GM18505 (cell line): ENCODE results near the gene NSG2.
"Not testable (repeated sequence)": the region's sequence is repeated elsewhere in the genome, so short reads cannot be mapped to it uniquely, and the experiment has no call there.

Experiments used
- ATAC-seq: cut with Tn5 transposase; IDR thresholded peaks from one replicate; pipeline ENCODE4 v1.9.1; 2021; ENCODE audit not compliant: unreplicated experiment
- POLR2A ChIP-seq: IDR thresholded peaks from 4 replicates; pipeline ENCODE4 v1.6.1; 2011; ENCODE audit warnings: borderline replicate concordance; ENCODE audit not compliant: insufficient read depth, insufficient read length; ENCODE audit errors: extremely low read depth

The NSG2 gene

DNA sequence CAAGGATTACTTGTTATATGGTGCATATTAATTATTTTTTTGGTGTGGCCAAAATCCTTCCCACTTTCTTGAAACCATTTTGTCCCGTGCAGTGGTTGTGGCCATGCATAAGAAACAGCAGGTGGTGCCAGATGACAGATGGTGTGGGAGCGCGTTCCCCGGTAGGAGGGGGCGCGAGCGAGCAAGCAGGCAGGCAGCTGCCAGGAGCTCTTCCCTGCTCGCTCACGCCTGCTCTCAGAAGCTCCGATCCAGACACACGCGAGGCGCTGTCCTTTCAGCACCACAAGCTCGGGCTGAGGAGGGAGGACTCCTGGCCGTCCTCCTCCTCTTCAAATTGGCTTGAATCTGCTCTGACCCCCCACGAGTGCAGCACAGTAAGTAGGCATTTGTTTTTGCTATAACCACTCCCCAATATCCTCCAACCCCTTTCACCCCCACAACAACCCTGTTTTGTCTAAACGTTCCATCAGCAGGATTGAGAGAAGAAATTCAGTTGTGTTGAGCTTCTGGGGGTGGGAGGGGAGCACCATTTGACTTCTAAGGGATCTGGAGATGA, at the start of gene NSG2:
TSS of gene NSG2 (plus strand) at position 237 of the 556 bp plus-strand sequence. CDS start 1,050 bp downstream, outside the sequence.
- no peak for TF ChIP-seq POLR2A
- ATAC-seq = peak; percentile 74

DNA sequence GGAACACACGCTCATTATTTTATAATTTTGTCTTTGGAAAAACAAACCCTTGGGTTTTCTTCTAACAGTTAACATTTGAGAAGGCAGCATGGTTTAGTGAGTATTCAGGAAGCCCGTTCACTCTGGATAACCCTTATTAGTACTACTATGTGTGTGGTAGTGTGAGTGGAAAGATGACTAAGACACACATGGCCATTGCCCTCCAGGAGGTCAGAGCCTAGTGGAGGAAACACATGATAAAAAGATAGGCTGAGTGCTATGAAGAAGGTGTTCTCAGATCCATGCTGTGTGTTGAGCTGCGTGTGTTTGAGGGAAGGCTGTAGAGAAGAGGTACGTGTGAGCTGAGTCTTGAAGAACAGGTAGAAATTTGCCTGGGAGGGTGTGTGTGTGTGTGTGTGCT, 48.2 kb upstream of the NSG2 start:
- TF ChIP-seq POLR2A = no peak
- ATAC-seq = no peak

DNA sequence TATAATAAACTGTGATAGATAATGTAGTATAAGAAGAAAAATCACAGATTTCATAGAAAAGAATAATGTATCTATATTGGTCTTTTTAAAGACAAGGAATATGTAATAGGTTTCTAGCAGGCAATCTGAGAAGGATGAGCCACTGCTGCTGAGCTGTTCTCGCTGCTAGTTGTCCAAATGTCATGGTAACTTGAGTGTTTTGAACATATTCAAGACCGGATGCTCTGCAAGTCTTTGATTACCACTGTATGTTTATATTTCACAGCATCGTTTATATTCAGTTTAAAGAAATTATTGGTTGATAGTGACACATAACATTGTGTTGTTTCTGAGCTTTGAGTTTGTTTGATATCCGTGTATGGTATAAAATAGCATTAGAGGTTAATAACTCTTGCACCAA, 47.0 kb upstream of the NSG2 start:
- ATAC-seq = no peak
- no peak for TF ChIP-seq POLR2A

DNA sequence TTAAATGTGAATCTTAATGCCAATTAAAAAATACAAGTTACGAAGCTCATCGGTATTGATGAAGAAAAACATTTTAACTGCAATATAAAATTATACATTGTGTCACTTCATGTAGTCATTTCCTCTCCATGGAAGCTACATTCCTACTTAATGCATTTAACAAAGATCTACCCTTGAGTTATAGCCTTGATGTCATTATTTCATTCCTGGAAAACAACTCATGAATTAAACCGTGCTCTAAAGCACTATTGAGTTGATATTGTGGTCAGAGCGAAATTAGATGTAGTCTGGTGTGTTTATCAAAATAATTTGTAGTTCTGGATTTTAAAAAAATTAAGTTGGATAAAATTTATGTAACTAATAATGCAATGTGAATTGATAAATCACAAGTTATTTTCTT, 45.4 kb upstream of the NSG2 start:
- ATAC-seq = no peak
- TF ChIP-seq POLR2A = no peak

DNA sequence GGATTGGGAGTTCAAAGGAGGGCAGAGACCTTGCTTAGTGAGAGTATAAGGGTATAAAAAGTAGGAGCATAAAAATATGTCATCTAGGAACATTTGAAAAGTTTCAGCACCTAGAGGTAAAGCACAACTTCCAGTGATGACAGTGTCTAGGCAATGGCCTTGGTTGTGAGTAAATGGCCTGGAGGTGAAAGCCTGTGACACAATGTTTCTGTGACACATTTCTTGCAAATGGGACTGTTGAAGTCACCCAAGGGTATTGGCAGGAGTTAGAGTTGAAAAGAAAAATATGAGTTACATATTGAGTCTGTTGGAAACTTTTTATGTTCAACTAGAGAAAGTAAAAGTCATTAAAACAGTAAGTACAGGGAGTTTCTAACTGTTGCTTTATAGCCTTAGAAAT, 41.7 kb upstream of the NSG2 start:
- no peak for TF ChIP-seq POLR2A
- no peak for ATAC-seq

DNA sequence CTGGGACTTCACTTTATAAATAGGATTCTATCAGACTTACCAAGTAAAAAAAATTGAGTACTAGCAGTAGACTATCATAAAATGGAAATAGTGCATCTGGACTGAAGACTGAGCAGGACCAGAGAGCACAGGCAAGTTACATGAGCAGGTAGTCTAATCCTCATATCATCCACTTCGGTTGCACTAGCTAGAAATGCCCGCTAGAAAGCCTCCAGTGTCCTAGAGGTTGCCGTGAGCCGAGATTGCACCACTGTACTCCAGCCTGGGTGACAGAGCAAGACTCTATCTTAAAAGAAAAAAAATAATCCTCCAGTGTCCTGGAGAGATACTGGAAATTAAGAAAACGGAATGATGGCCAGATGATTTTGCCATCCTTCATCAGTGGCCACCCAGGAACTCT, 36.6 kb upstream of the NSG2 start:
- TF ChIP-seq POLR2A = no peak
- no peak for ATAC-seq

DNA sequence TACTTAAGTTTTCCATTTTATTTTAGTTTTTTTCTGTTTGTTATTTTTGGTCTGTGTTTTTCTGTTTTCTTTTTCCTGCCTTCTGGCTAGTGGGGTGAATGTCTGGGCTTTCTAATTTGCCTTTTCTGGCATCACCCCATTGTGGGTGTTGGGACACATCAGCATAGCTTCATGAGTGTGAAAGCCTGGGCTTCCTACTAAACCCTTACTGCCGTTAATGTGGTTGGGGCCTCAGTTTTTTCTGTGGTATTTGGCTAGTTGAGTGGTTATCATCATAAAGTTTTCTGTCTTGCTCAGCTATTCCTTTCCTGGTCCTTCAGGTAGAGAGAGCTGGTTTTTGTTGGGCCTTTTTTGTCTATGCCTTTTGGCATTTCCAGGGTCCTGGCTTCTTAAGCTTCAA, 35.1 kb upstream of the NSG2 start:
- no peak for ATAC-seq
- no peak for TF ChIP-seq POLR2A

DNA sequence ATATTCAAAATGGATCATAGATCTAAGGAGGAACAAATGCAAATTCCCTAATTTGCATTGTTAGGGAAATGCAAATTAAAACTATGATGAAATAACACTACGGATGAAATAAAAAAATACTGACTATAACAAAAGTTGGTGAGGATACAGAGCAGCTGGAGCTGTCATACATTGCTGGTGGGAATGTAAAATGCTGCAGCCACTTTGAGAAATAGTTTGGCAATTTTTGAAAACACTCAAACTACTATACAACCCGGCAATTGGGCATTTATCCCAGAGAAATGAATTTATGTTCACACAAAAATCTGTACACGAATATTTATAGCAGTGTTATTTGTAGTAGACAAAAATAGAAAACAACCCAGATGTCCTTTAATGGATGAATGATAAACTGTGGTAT, 34.1 kb upstream of the NSG2 start:
- ATAC-seq = no peak
- TF ChIP-seq POLR2A = no peak

DNA sequence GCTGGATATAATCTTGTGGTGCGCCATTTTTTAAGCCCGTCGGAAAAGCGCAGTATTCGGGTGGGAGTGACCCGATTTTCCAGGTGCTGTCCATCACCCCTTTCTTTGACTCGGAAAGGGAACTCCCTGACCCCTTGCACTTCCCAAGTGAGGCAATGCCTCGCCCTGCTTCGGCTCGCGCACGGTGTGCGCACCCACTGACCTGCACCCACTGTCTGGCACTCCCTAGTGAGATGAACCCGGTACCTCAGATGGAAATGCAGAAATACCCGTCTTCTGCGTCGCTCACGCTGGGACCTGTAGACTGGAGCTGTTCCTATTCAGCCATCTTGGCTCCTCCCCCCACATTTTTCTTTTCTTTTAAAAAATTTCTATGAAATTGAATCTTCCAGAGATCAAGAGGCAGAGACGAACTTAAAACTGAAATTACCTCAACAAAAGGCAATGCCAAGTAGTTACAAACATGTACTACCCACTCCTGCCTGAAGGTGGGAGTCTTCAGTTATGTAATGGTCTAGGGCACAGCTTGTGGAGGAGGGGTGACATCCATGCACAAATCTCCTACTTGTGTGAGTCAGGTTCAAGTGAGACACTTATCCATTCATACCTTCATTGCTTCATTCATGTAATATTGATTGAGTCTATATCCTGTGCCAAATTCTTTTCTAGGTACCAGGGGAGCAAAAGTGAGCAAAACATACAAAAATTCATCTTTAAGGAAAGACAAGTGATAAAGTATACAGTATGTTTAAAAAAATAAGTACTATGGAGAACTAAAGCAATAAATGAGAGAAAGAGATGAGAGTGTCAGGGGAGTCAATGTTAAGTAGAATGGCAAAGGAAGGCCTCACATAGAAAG, 25.2 kb upstream of the NSG2 start:
- ATAC-seq = not testable (repeated sequence)

DNA sequence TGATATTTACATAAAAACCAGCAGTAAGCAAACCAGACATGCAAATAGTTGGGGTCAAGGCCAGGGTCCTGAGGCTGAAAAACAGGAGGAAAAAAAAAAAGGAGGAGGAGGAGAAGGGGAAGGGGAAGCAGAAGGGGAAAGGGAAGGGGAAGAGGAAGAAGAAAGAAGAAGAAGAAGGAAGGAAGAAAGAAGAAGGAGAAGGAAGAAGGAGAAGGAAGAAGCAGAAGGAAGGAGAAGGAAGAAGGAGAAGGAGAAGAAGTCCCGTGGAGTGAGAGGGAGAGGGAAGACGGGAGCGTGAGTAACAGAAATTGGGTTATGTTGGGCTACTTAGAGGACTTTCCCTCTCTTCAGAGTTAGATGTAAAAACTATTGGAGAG, 24.6 kb upstream of the NSG2 start:
- TF ChIP-seq POLR2A = no peak
- no peak for ATAC-seq

DNA sequence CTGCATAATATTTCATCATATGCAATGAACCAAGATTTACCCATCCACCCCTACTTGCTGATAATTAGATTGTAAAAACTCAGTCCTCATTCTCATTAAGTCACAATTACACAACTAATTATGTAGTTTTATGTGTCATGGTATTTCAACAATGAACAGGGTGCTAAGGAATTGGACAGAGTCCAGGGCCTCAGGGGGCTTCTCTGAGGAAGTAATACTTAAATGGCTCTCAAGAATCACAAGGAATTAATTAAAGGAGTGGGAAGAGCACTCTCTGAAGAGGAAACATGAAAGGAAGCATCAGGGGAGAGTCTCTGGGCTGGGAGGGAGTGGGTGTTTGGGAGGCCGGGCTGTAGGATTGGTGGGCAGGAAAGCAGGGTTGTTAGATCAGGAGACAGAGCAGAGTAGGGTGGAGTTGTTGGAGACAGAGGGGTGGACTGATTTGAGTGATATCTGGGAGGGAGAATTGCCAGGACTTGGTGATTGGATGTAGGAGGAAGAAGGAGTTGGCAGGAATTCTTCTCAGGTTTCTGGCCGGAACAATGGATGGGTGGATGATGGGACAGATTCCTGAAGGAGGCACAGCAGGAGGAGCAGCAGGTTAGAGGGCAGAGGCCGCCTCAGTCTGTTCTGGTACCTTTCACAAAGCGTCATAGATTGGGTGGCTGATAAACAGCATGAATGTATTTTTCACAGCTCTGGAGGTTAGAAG, 23.0 kb upstream of the NSG2 start:
- ATAC-seq = no peak
- TF ChIP-seq POLR2A = no peak

DNA sequence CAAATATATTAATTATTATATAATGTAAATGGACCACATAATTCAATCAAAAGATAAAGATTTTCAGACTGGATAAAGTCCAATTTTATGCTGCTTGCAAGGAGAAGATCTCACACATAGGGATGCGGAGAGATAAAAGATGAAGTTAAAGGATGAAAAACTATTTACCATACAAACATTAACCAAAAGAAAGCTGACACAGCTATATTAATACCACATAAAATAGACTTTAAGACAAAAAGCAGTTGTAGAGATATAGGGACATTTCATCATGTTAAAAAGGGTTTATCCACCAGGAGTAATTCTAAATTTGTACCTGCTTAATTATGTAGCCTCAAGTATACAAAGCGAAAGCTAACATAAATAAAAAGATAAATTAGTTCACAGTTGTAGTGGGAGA, 15.2 kb upstream of the NSG2 start:
- ATAC-seq = no peak
- TF ChIP-seq POLR2A = no peak

DNA sequence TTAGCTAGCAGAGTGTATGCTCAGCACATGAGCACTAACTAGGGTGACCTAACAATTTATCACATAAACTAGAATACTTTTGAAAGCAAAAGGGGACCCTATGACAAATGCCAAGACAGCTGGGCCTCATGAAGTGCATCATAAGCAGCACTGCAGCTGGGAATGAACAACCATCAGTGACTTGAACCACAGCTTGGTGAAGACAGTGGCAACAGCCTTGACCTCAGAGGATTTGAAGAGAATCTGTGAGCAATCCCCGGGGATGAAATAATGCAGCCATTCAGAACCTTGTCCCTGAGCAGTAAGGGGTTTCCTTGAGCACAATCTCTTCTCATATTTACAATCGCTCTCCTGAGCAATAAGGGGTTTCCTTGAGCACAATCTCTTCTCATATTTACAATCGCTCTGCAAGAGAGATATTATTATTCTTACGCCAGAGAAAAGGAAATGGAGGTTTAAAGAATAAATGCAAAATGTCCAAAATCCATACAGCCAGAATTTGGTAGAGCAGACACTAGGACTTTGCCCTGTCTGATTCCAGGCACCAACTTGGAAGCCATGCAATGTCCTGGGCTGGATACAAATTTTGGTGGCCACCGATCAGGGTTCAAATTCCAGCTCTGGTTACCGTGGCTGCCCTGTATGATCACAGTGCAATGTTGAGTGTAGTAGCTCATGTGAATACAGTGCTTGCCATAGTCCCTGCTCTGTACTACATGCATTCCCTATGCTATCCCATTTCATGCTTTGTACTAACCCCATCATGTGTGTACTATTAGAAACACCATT, 846 bp upstream of the NSG2 start:
- TF ChIP-seq POLR2A = no peak
- ATAC-seq = no peak

DNA sequence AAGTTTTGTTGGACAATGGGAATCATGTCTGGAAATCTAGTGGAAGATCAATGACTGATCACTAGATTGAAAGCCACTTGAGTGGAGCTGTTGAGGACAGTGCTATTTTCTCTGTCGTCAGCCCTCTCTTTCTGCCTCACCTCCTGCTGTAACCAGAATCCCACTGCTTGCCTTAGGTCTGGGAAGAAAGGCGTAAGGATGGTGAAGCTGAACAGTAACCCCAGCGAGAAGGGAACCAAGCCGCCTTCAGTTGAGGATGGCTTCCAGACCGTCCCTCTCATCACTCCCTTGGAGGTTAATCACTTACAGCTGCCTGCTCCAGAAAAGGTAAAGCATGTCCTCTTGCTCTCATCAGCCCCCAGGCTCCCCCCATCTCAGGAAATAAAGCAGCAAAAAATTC, 1.1 kb downstream of the NSG2 start:
- TF ChIP-seq POLR2A = no peak
- no peak for ATAC-seq

DNA sequence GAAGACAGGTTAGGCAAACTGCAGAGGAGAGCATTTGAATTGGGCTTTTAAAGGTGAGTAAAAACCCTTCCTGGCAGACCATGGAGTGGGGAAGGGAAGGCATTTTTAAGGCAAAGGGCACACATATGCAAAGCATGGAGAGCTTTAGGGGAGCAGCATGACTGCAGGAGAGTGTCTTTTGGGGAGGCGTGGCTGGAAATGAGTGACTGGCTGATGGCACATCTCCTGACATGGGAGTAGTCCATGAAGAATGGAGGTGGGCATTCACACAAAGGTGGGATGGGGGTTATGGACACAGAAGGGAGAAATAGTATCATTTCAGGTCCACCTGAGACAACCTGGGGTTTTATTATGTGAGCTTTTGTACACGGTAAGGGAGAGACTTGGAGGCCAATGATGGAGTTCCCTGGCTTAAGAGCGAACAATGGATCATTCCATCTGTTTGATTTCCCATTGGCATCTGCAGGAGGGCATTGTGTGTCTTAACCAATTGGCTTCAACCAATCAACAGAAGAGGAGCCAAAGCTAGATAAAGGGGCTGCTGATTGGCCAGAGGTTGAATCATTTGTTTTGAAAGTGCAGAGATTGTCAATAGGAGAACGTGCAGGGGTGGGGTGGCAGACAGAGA, 2.1 kb downstream of the NSG2 start:
- no peak for ATAC-seq
- TF ChIP-seq POLR2A = no peak
